Fibroblast of gingiva (primary cell): Measurements from ENCODE around the gene IL21.
A peak's percentile ranks its signal among the peaks of the same experiment; 100 is the strongest.
"Not testable (repeated sequence)": the region's sequence is repeated elsewhere in the genome, so short reads cannot be mapped to it uniquely, and the experiment has no call there.

Source experiments
- DNase-seq: peaks from one replicate; pipeline ENCODE4 v3.0.0-alpha.2; 2011; ENCODE audit warnings: low read depth

IL21 gene

GRCh38 chr4:122621016-122621507 is at the start of gene IL21:
Gene IL21 (minus strand): TSS chr4:122621066. CDS start chr4:122621011, 55 bp downstream.
- DNase-seq = no peak

GRCh38 chr4:122669911-122670738 is 49.3 kb upstream of the IL21 start:
- no peak for DNase-seq

- peak; percentile 79 for DNase-seq
Observed at GRCh38 chr4:122668241-122668640, 47.4 kb upstream of the IL21 start.

GRCh38 chr4:122666527-122667245 is 45.8 kb upstream of the IL21 start:
- DNase-seq = peak; percentile 92

GRCh38 chr4:122665161-122665929 is 44.5 kb upstream of the IL21 start:
- peak; percentile 66 for DNase-seq

GRCh38 chr4:122663814-122664610 is 43.1 kb upstream of the IL21 start:
- DNase-seq = no peak

GRCh38 chr4:122663291-122663690 is 42.4 kb upstream of the IL21 start:
- no peak for DNase-seq

- DNase-seq = no peak
Observed at GRCh38 chr4:122662701-122663100, 41.8 kb upstream of the IL21 start.

GRCh38 chr4:122661176-122662160 is 40.6 kb upstream of the IL21 start:
- no peak for DNase-seq

- DNase-seq = no peak
Observed at GRCh38 chr4:122658818-122659295, 38.0 kb upstream of the IL21 start.

GRCh38 chr4:122658377-122658776 is 37.5 kb upstream of the IL21 start:
- no peak for DNase-seq

GRCh38 chr4:122657553-122657952 is 36.7 kb upstream of the IL21 start:
- DNase-seq = no peak

- not testable (repeated sequence) for DNase-seq
Observed at GRCh38 chr4:122656583-122656982, 35.7 kb upstream of the IL21 start.

- peak; percentile 73 for DNase-seq
Observed at GRCh38 chr4:122652379-122652778, 31.5 kb upstream of the IL21 start.

- no peak for DNase-seq
Observed at GRCh38 chr4:122650148-122650547, 29.3 kb upstream of the IL21 start.

GRCh38 chr4:122647656-122648055 is 26.8 kb upstream of the IL21 start:
- DNase-seq = no peak

GRCh38 chr4:122643257-122643656 is 22.4 kb upstream of the IL21 start:
- DNase-seq = no peak

- DNase-seq = no peak
Observed at GRCh38 chr4:122639181-122639580, 18.3 kb upstream of the IL21 start.

- no peak for DNase-seq
Observed at GRCh38 chr4:122636697-122637096, 15.8 kb upstream of the IL21 start.

- DNase-seq = no peak
Observed at GRCh38 chr4:122635205-122635604, 14.3 kb upstream of the IL21 start.
